Bronchial epithelial cell (primary cell): ENCODE data around the gene REPS2. TPM values are rescaled to one million over a fixed set of nuclear protein-coding genes. Genes with fewer than 3 reads are reported as not detected.
A peak's percentile ranks its signal among the peaks of the same experiment; 100 is the strongest.

ENCODE experiments used
- DNase-seq: peaks from one replicate; pipeline ENCODE4 v3.0.0-alpha.2; 2010; ENCODE audit warnings: low read depth
- FAIRE-seq: peaks from 2 replicates; lab custom pipeline; 2011; peaks lifted over from hg19 to GRCh38; lab: Jason Lieb, UNC
- H3K27me3 ChIP-seq: 2 replicates; pipeline ENCODE4 v1.5.1; 2011; ENCODE audit warnings: low read length; ENCODE audit not compliant: control insufficient read depth, insufficient read depth
- H3K36me3 ChIP-seq: 2 replicates; pipeline ENCODE4 v1.5.1; 2011; ENCODE audit warnings: low read length; ENCODE audit not compliant: control insufficient read depth, insufficient read depth
- H3K4me3 ChIP-seq: 2 replicates; pipeline ENCODE4 v1.5.1; 2011; ENCODE audit warnings: mild to moderate bottlenecking, low read depth, low read length, control low read depth
- total RNA-seq: library from RNA; depleted of rRNA; stranded (reverse); fragments of >200 nt; gene quantifications from 2 replicates; pipeline ENCODE4 v1.2.1, GENCODE V29; 2014
- TF ChIP-seq, protein P1 (sequence below): IDR thresholded peaks from 2 replicates; pipeline ENCODE4 v1.5.1; 2011; ENCODE audit warnings: mild to moderate bottlenecking, moderate library complexity, low read length, control low read depth, inconsistent platforms; ENCODE audit not compliant: insufficient read depth, severe bottlenecking

The REPS2 gene
- total RNA-seq, 1 donor from 2014 or later: 0.79 TPM

DNA sequence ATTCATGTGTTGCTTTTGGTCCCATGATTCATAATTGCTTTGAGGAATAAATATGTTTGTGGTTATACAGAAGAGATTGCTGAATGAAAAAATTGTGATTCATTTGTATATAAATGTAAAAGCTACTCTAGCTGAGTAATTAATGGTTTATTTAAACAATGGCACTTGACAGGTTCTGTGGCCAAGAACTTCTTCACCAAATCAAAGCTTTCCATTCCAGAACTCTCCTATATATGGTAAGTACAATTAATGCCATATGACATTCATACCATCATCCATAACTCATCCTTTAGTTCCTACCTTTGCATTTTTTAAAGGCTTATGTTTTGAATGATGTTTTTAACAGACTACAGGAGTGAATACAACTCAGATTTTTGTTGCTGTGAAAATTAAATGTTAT, 105.8 kb downstream of the REPS2 start:
- no peak overlapping the region for H3K4me3 ChIP-seq
- DNase-seq: peak; percentile 75
- TF ChIP-seq, protein P1, sequence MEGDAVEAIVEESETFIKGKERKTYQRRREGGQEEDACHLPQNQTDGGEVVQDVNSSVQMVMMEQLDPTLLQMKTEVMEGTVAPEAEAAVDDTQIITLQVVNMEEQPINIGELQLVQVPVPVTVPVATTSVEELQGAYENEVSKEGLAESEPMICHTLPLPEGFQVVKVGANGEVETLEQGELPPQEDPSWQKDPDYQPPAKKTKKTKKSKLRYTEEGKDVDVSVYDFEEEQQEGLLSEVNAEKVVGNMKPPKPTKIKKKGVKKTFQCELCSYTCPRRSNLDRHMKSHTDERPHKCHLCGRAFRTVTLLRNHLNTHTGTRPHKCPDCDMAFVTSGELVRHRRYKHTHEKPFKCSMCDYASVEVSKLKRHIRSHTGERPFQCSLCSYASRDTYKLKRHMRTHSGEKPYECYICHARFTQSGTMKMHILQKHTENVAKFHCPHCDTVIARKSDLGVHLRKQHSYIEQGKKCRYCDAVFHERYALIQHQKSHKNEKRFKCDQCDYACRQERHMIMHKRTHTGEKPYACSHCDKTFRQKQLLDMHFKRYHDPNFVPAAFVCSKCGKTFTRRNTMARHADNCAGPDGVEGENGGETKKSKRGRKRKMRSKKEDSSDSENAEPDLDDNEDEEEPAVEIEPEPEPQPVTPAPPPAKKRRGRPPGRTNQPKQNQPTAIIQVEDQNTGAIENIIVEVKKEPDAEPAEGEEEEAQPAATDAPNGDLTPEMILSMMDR: no peak
- no peaks in the 10 kb centered on the region for H3K27me3 ChIP-seq
- no peak for FAIRE-seq
- no peaks in the 10 kb centered on the region for H3K36me3 ChIP-seq

DNA sequence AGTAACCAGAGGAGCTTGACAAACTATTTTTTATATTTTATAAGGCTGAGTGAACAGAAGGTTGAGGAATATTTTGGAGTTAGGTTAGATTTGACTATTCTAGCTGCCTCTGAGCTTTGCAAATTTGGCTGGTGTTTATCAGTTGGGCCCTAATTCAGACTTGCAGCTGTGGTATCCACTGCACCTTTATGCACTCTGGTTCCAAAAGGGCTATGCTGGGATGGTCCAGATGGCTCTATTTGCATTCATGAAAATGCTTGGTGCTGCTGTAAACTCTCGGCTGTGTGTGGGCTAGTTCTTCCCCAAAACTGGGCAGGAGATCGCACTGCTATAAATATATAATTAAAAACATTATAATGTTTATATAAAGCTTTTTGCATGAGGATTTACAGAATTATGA, 106.3 kb downstream of the REPS2 start:
- TF ChIP-seq, protein P1: no peak
- H3K27me3 ChIP-seq: no peaks in the 10 kb centered on the region
- FAIRE-seq (no peak), DNase-seq (no peak)
- no peak overlapping the region for H3K4me3 ChIP-seq
- no peaks in the 10 kb centered on the region for H3K36me3 ChIP-seq

DNA sequence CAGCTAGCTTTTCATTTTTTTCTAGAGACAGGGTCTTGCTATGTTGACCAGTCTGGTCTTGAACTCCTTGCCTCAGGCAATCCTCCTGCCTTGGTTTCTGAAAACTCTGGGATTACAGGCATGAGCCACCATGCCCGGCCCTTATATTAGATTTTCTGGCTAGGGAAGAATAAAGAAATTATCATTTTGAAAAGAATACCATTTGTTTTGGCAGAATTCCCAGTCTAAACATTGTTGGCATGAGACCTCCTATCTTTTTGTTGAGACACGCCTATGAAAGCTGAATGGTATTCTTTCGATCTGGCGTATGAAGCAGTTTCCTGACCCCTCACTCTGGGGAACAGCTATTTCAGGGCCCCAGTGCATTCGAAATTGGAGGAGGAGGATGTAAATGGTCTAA, 107.0 kb downstream of the REPS2 start:
- DNase-seq (peak; percentile 49), FAIRE-seq (no peak)
- Histone ChIP-seq H3K27me3 (no peaks in the 10 kb centered on the region), H3K4me3 (no peak overlapping the region), H3K36me3 (no peaks in the 10 kb centered on the region)
- TF ChIP-seq, protein P1: no peak

DNA sequence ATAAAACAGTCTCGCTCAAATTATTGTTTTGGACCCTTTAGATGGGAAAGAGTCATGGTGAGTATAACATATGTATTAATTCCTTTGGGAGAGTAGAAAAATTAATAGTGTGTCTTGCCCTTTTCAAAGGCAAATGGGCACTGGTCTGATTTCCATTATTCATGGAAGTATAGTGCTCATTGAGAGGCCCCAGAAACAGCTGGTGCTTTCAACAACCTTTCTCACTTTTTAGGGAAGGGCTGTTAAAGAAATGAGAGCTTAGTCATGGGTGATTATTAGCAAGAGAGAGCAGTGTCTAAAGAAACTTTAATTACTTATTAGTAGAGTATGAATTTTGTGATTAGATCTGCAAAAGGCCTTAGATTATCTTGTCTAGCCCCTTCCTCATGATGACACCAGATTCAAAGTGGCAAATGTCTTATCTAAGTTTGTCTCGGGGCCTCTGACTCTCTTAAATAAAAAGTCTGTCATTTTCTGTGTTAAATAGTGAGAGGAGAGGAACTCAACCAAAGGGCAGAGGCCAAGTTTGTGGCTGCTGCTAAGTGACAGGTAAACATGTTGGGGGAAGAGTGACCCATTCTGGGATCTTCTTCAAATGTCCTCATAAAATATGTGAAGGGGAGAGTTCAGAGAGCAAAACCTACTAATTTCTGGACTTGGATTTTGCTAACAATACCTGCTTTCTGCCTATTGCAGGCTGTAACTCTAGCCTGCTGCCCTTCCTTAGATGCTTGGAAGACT, 110.6 kb downstream of the REPS2 start:
- H3K4me3 ChIP-seq: no peak overlapping the region
- FAIRE-seq: no peak

DNA sequence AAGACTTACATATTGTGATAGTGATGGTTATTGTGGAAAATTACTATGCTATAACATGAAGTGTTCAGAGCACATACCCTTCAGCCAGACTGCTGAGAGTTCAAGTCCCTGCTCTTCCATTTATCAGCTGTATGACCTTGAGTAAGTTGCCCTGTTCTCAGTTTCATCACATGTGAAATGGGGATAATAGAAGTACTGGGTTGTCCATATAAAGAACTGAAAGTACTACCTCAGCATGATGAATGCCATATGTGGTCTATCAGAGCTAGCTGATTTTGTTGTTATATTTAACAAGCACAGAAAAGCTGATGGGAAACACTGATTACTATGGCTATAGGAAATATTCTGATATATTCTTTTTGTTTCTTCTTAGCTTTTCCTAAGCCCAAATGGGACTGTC, 115.6 kb downstream of the REPS2 start:
- H3K4me3 ChIP-seq: no peak overlapping the region
- TF ChIP-seq, protein P1: no peak
- no peaks in the 10 kb centered on the region for H3K36me3 ChIP-seq
- no peaks in the 10 kb centered on the region for H3K27me3 ChIP-seq
- DNase-seq: no peak
- FAIRE-seq: no peak

More for the DNA sequence above, 110.6 kb downstream of the REPS2 start:
- no peak for DNase-seq
- H3K36me3 ChIP-seq: no peaks in the 10 kb centered on the region
- TF ChIP-seq, protein P1: no peak
- no peaks in the 10 kb centered on the region for H3K27me3 ChIP-seq

DNA sequence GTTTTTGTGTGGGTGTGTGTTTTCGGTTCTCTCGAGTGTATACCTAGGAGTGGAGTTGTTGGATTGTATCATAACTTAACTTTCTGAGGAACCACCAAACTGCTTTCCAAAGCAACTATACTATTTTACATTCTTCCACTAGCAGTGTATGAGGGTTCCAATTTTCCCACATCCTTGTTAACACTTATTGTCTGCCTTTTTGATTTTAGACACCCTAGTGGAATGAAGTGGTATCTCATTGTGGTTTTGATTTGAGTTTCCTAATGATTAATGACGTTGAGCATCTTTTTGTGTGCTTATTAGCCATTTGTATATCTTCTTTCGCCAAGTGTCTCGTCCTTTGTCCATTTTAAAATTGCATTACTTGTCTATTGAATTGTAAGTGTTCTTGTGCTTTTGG, 118.6 kb downstream of the REPS2 start:
- no peak overlapping the region for H3K4me3 ChIP-seq
- FAIRE-seq (no peak), DNase-seq (no peak)
- TF ChIP-seq, protein P1: no peak
- H3K36me3 ChIP-seq: no peaks in the 10 kb centered on the region
- H3K27me3 ChIP-seq: no peaks in the 10 kb centered on the region
